HepG2 (cell line): ENCODE measurements around the gene GTF2E1. TPM values are rescaled to one million over a fixed set of nuclear protein-coding genes. Genes with fewer than 3 reads are reported as not detected.
A peak's percentile ranks its signal among the peaks of the same experiment; 100 is the strongest.

Source experiments
- ARID4A ChIP-seq: sonication (generic); formaldehyde crosslinking; IDR thresholded peaks from 2 replicates; pipeline ENCODE4 v1.5.0; 2020; ENCODE audit warnings: mild to moderate bottlenecking, missing genetic modification reagents, borderline replicate concordance
- ATF1 ChIP-seq: IDR thresholded peaks from 2 replicates; pipeline ENCODE4 v1.6.1; 2016; ENCODE audit warnings: mild to moderate bottlenecking, control low read depth
- EED ChIP-seq: sonication (generic); formaldehyde crosslinking; IDR thresholded peaks from 2 replicates; pipeline ENCODE4 v1.5.0; 2020; ENCODE audit warnings: mild to moderate bottlenecking, missing genetic modification reagents
- FOXP4 ChIP-seq: sonication (generic); formaldehyde crosslinking; IDR thresholded peaks from 2 replicates; pipeline ENCODE4 v1.4.0; 2020; ENCODE audit warnings: missing genetic modification reagents
- HDAC1 ChIP-seq: sonication (generic); formaldehyde crosslinking; IDR thresholded peaks from 2 replicates; pipeline ENCODE4 v1.5.1; 2020; ENCODE audit warnings: mild to moderate bottlenecking, missing genetic modification reagents
- KAT7 ChIP-seq: IDR thresholded peaks from 2 replicates; pipeline ENCODE4 v1.6.1; 2018; ENCODE audit warnings: borderline replicate concordance, missing compliant biosample characterization
- KDM5A ChIP-seq: fragments of 200-600 bp; sonication (generic); IDR thresholded peaks from 2 replicates; pipeline ENCODE4 v1.7.0; 2018; ENCODE audit warnings: antibody characterized with exemption, mild to moderate bottlenecking, low read length, borderline replicate concordance
- NFYB ChIP-seq: sonication (generic); formaldehyde crosslinking; IDR thresholded peaks from 2 replicates; pipeline ENCODE4 v1.4.0; 2020; ENCODE audit warnings: missing genetic modification reagents
- RNF219 ChIP-seq: sonication (generic); formaldehyde crosslinking; IDR thresholded peaks from 2 replicates; pipeline ENCODE4 v1.5.0; 2020; ENCODE audit warnings: mild to moderate bottlenecking, missing genetic modification reagents
- SMC3 ChIP-seq: IDR thresholded peaks from 2 replicates; pipeline ENCODE4 v1.6.1; 2011; ENCODE audit warnings: low read length, improper control_type of control experiment
- SOX13 ChIP-seq, 3 experiments: fragments of 450-650 bp in 1 of 3; sonication (generic) in 1 of 3; formaldehyde crosslinking in 1 of 3; IDR thresholded peaks in 2 of 3; conservative IDR thresholded peaks in 1 of 3; 2 replicates each; pipeline versions ENCODE4 v1.5.0 to v1.6.1; 2016 to 2020; ENCODE audit warnings: antibody characterized with exemption in 1 of 3, mild to moderate bottlenecking in 1 of 3, missing compliant biosample characterization in 1 of 3, missing genetic modification reagents in 1 of 3, moderate library complexity in 1 of 3
- SP5 ChIP-seq: IDR thresholded peaks from 2 replicates; pipeline ENCODE4 v1.6.1; 2016; ENCODE audit warnings: low read depth, borderline replicate concordance
- SRY ChIP-seq: sonication (generic); formaldehyde crosslinking; IDR thresholded peaks from 2 replicates; pipeline ENCODE4 v1.8.0; 2022; ENCODE audit warnings: mild to moderate bottlenecking, missing genetic modification reagents
- ZHX1 ChIP-seq: sonication (generic); formaldehyde crosslinking; IDR thresholded peaks from 2 replicates; pipeline ENCODE4 v1.8.1; 2022; ENCODE audit warnings: low read depth, mild to moderate bottlenecking, missing genetic modification reagents
- ZNF772 ChIP-seq: sonication (generic); formaldehyde crosslinking; IDR thresholded peaks from 2 replicates; pipeline ENCODE4 v1.5.0; 2020; ENCODE audit warnings: mild to moderate bottlenecking, missing genetic modification reagents
- ZSCAN25 ChIP-seq: sonication (generic); formaldehyde crosslinking; IDR thresholded peaks from 2 replicates; pipeline ENCODE4 v1.8.0; 2022; ENCODE audit warnings: mild to moderate bottlenecking, missing genetic modification reagents
- polyA plus RNA-seq, 8 experiments: library from polyadenylated mRNA; depleted of rRNA in 3 of 8; stranded (reverse) in 7 of 8; unstranded in 1 of 8; fragments of >200 nt; fragmentation: Illumina TruSeq in 4 of 8; extraction: Trizol in 4 of 8; gene quantifications; 2 replicates each; pipeline versions ENCODE4 v1.2.1 to v1.2.3, GENCODE V29; 2011 to 2016; ENCODE audit warnings: low read depth in 4 of 8, missing spikeins in 1 of 8, mixed read lengths in 1 of 8; ENCODE audit not compliant: insufficient read depth in 1 of 8
- total RNA-seq, 5 experiments: library from RNA; depleted of rRNA; stranded (reverse); fragments of >200 nt; fragmentation: Illumina TruSeq; extraction: Trizol; gene quantifications; 2 replicates each; pipeline ENCODE4 v1.2.3, GENCODE V29; 2016; ENCODE audit warnings: low read depth in 1 of 5

GTF2E1 gene
- total and polyA plus RNA-seq, 2 of the 13 experiments (the other 11 are each of a cell fraction or from before 2014, with no cell fraction given) = 7.7 to 21.5 TPM

GRCh38 chr3:120742198-120742848 is at the start of gene GTF2E1, which contains the start of gene RABL3 (continued):
- no peak for TF ChIP-seq SOX13 (IDR thresholded peaks at IDR 0.05)
- TF ChIP-seq SOX13 (CRISPR knock-in tag; conservative IDR thresholded peaks at IDR 0.05 in 1 of 2, IDR thresholded peaks at IDR 0.05 in 1 of 2) = no peak; a peak in 1 of 4 replicates
- peak; percentile 14; the same call in 1 of the 2 replicates for TF ChIP-seq SRY (CRISPR knock-in tag)
- TF ChIP-seq ZHX1 (CRISPR knock-in tag) = peak; percentile 67; the same call in 1 of the 2 replicates
- no peak for TF ChIP-seq SMC3
- TF ChIP-seq ZNF772 (CRISPR knock-in tag) = 0 out of 2 replicates have a peak, but pooled peaks have one; percentile 67
- peak; percentile 73; the same call in 1 of the 2 replicates for TF ChIP-seq KAT7 (CRISPR knock-in tag)
- TF ChIP-seq FOXP4 = 0 out of 2 replicates have a peak, but pooled peaks have one; percentile 5
- TF ChIP-seq HDAC1 (CRISPR knock-in tag) = peak; percentile 79
- peak; percentile 81 for TF ChIP-seq ARID4A (CRISPR knock-in tag)
- TF ChIP-seq ZSCAN25 (CRISPR knock-in tag) = 0 out of 2 replicates have a peak, but pooled peaks have one; percentile 15
- 0 out of 2 replicates have a peak, but pooled peaks have one; percentile 59 for TF ChIP-seq EED
- TF ChIP-seq NFYB (CRISPR knock-in tag) = peak; percentile 88
- TF ChIP-seq KDM5A = peak; percentile 85
- TF ChIP-seq SP5 (CRISPR knock-in tag) = peak; percentile 74; the same call in 1 of the 2 replicates
- TF ChIP-seq ATF1 = peak; percentile 98
- TF ChIP-seq RNF219 (CRISPR knock-in tag) = no peak
